ENCODE results near the gene PROCA1.

- no peak for TF ChIP-seq SUZ12 (IDR thresholded peaks at IDR 0.05; ENCODE audit: extremely low read depth, insufficient read depth, insufficient read length)
- no peak for TF ChIP-seq YY1 (IDR thresholded peaks at IDR 0.05; ENCODE audit: insufficient read depth, insufficient read length)
- TF ChIP-seq ZNF274 (IDR thresholded peaks at IDR 0.05; ENCODE audit: low read depth, low read length): no peak
Measured at GRCh38 chr17:28750178-28751047, 38.7 kb upstream of the PROCA1 start.

All from NT2/D1 (cell line).